SJSA1 (cell line): ENCODE measurements around the gene PPT2. TPM values are rescaled to one million over a fixed set of nuclear protein-coding genes. Genes with fewer than 3 reads are reported as not detected.
"Not testable (repeated sequence)": the region's sequence is repeated elsewhere in the genome, so short reads cannot be mapped to it uniquely, and the experiment has no call there.

Experiments used
- DNase-seq, 2 experiments: peaks; one replicate each; pipeline ENCODE4 v3.0.0-alpha.2; 2015 to 2020; ENCODE audit warnings: low spot score in 2 of 2, low read depth in 1 of 2
- H3K27ac ChIP-seq: fragments of 250-450 bp; sonication (Bioruptor Pico); 2 replicates; pipeline ENCODE4 v1.5.1; 2020; ENCODE audit warnings: mild to moderate bottlenecking, moderate library complexity
- H3K27me3 ChIP-seq: fragments of 250-450 bp; sonication (Bioruptor Pico); replicated peaks from 2 replicates; pipeline ENCODE4 v1.5.1; 2020; ENCODE audit warnings: mild to moderate bottlenecking, moderate library complexity
- H3K36me3 ChIP-seq: fragments of 250-450 bp; sonication (Bioruptor Pico); 2 replicates; pipeline ENCODE4 v1.5.1; 2020; ENCODE audit warnings: mild to moderate bottlenecking
- H3K4me1 ChIP-seq: fragments of 250-450 bp; sonication (Bioruptor Pico); replicated peaks from 2 replicates; pipeline ENCODE4 v1.6.1; 2021; ENCODE audit warnings: mild to moderate bottlenecking
- H3K4me3 ChIP-seq: fragments of 250-450 bp; sonication (Bioruptor Pico); 2 replicates; pipeline ENCODE4 v1.5.1; 2020; ENCODE audit warnings: mild to moderate bottlenecking
- H3K9me3 ChIP-seq: fragments of 250-450 bp; sonication (Bioruptor Pico); replicated peaks from 2 replicates; pipeline ENCODE4 v1.5.1; 2020; ENCODE audit warnings: mild to moderate bottlenecking
- total RNA-seq: library from RNA; depleted of rRNA; stranded (reverse); fragments of >200 nt; shearing (Covaris generic); gene quantifications from 2 replicates; pipeline ENCODE4 v1.2.3, GENCODE V29; 2014

PPT2 gene
- total RNA-seq, 1 experiment from 2014 or later = 38.2 TPM

- H3K4me3 ChIP-seq = peak overlapping the region; percentile 50
- H3K27me3 ChIP-seq = no peaks in the 10 kb centered on the region
- H3K27ac ChIP-seq = peak overlapping the region; percentile 68
- H3K9me3 ChIP-seq = no peaks in the 10 kb centered on the region
- H3K4me1 ChIP-seq = peaks cover 41% of the 10 kb centered on the region
- no peak for DNase-seq
- H3K36me3 ChIP-seq = peaks cover 30% of the 10 kb centered on the region
Observed at GRCh38 chr6:32189069-32189741, 35.3 kb downstream of the PPT2 start.

GRCh38 chr6:32189742-32190053 lies 35.8 kb downstream of the PPT2 start:
- no peaks in the 10 kb centered on the region for H3K27me3 ChIP-seq
- no peak for DNase-seq
- peaks cover 44% of the 10 kb centered on the region for H3K4me1 ChIP-seq
- peaks cover 28% of the 10 kb centered on the region for H3K36me3 ChIP-seq
- H3K9me3 ChIP-seq = no peaks in the 10 kb centered on the region
- peak overlapping the region; percentile 50 for H3K4me3 ChIP-seq
- peak overlapping the region; percentile 68 for H3K27ac ChIP-seq

- peak within 1 kb of the TSS; percentile 68 for H3K27ac ChIP-seq
- H3K9me3 ChIP-seq = no peaks in the 10 kb centered on the region
- peak within 1 kb of the TSS; percentile 50 for H3K4me3 ChIP-seq
- H3K36me3 ChIP-seq = peaks cover 28% of the 10 kb centered on the region
- DNase-seq = peak; percentile 81 to 93
- H3K4me1 ChIP-seq = peaks cover 50% of the 10 kb centered on the region
- no peaks in the 10 kb centered on the region for H3K27me3 ChIP-seq
Observed at GRCh38 chr6:32190054-32190851, 36.3 kb downstream of the PPT2 start, which contains the start of gene PBX2. PBX2 (minus strand) TSS chr6:32190202; CDS start chr6:32189915, 287 bp downstream.

GRCh38 chr6:32190911-32191677 lies 37.2 kb downstream of the PPT2 start:
- no peak for DNase-seq
- Histone ChIP-seq H3K4me3 (no peak overlapping the region), H3K27me3 (no peaks in the 10 kb centered on the region), H3K36me3 (peaks cover 28% of the 10 kb centered on the region), H3K9me3 (no peaks in the 10 kb centered on the region), H3K27ac (no peak overlapping the region), H3K4me1 (peaks cover 52% of the 10 kb centered on the region)

GRCh38 chr6:32191696-32192607 lies 38.0 kb downstream of the PPT2 start:
- Histone ChIP-seq H3K4me3 (no peak overlapping the region), H3K9me3 (no peaks in the 10 kb centered on the region), H3K27me3 (no peaks in the 10 kb centered on the region), H3K36me3 (peaks cover 19% of the 10 kb centered on the region), H3K4me1 (peaks cover 60% of the 10 kb centered on the region), H3K27ac (peak overlapping the region; percentile 62)
- DNase-seq = no peak

- peaks cover 13% of the 10 kb centered on the region for H3K36me3 ChIP-seq
- DNase-seq = peak; percentile 68 to 75
- H3K27ac ChIP-seq = peak within 1 kb of the TSS; percentile 62
- no peaks in the 10 kb centered on the region for H3K9me3 ChIP-seq
- H3K27me3 ChIP-seq = no peaks in the 10 kb centered on the region
- H3K4me1 ChIP-seq = peaks cover 65% of the 10 kb centered on the region
- H3K4me3 ChIP-seq = peak within 1 kb of the TSS; percentile 9; the same call in 1 of the 2 replicates
Observed at GRCh38 chr6:32192608-32193039, 38.7 kb downstream of the PPT2 start, which contains the start of gene GPSM3. GPSM3 (minus strand) TSS chr6:32192643; CDS start chr6:32192513, 130 bp downstream.

GRCh38 chr6:32193096-32193495 lies 39.2 kb downstream of the PPT2 start:
- peak overlapping the region; percentile 62 for H3K27ac ChIP-seq
- H3K4me3 ChIP-seq = peak overlapping the region; percentile 9; the same call in 1 of the 2 replicates
- not testable (repeated sequence) for H3K27me3 ChIP-seq, H3K36me3 ChIP-seq, H3K9me3 ChIP-seq, DNase-seq
- peaks cover 61% of the 10 kb centered on the region for H3K4me1 ChIP-seq

GRCh38 chr6:32194388-32194787 lies 40.4 kb downstream of the PPT2 start:
- no peak for DNase-seq
- H3K27me3 ChIP-seq = no peaks in the 10 kb centered on the region
- H3K4me3 ChIP-seq = no peak overlapping the region
- no peaks in the 10 kb centered on the region for H3K36me3 ChIP-seq
- H3K27ac ChIP-seq = no peak overlapping the region
- H3K4me1 ChIP-seq = peaks cover 48% of the 10 kb centered on the region
- no peaks in the 10 kb centered on the region for H3K9me3 ChIP-seq

GRCh38 chr6:32194825-32195651 lies 41.1 kb downstream of the PPT2 start:
- Histone ChIP-seq H3K4me3 (peak overlapping the region; percentile 30), H3K9me3 (no peaks in the 10 kb centered on the region), H3K4me1 (peaks cover 47% of the 10 kb centered on the region), H3K27me3 (no peaks in the 10 kb centered on the region), H3K27ac (peak overlapping the region; percentile 70), H3K36me3 (no peaks in the 10 kb centered on the region)
- peak in 1 of 2 experiments; percentile 46 for DNase-seq

GRCh38 chr6:32195652-32195901 lies 41.6 kb downstream of the PPT2 start:
- Histone ChIP-seq H3K4me3 (peak overlapping the region; percentile 53), H3K4me1 (peaks cover 42% of the 10 kb centered on the region), H3K36me3 (no peaks in the 10 kb centered on the region), H3K27ac (peak overlapping the region; percentile 99), H3K27me3 (no peaks in the 10 kb centered on the region), H3K9me3 (no peaks in the 10 kb centered on the region)
- DNase-seq = peak; percentile 100

GRCh38 chr6:32195902-32196681 lies 42.2 kb downstream of the PPT2 start:
- peak overlapping the region; percentile 99 for H3K27ac ChIP-seq
- no peaks in the 10 kb centered on the region for H3K9me3 ChIP-seq
- peak; percentile 95 to 98 for DNase-seq
- H3K4me1 ChIP-seq = peaks cover 39% of the 10 kb centered on the region
- H3K27me3 ChIP-seq = no peaks in the 10 kb centered on the region
- H3K4me3 ChIP-seq = peak overlapping the region; percentile 53
- H3K36me3 ChIP-seq = no peaks in the 10 kb centered on the region
